Fibroblast of the conjunctiva (primary cell): ENCODE data around the gene APOA1.
"Not testable (repeated sequence)": the region's sequence is repeated elsewhere in the genome, so short reads cannot be mapped to it uniquely, and the experiment has no call there.

ENCODE experiments used
- DNase-seq: peaks from one replicate; pipeline ENCODE4 v3.0.0-alpha.2; 2010; ENCODE audit warnings: low read depth

Gene APOA1

GRCh38 chr11:116813781-116814471 is 23.5 kb downstream of the APOA1 start:
- DNase-seq = no peak

GRCh38 chr11:116813170-116813569 is 24.3 kb downstream of the APOA1 start:
- no peak for DNase-seq

- no peak for DNase-seq
These were observed 25.3 kb downstream of the APOA1 start for GRCh38 chr11:116812109-116812508.

GRCh38 chr11:116811194-116811593 is 26.2 kb downstream of the APOA1 start:
- DNase-seq = no peak

GRCh38 chr11:116808262-116809175 is 28.9 kb downstream of the APOA1 start:
- DNase-seq = no peak

GRCh38 chr11:116807601-116808261 is 29.7 kb downstream of the APOA1 start:
- DNase-seq = no peak

- DNase-seq = no peak
These were observed 33.4 kb downstream of the APOA1 start for GRCh38 chr11:116804001-116804400.

GRCh38 chr11:116801662-116802061 is 35.8 kb downstream of the APOA1 start:
- DNase-seq = not testable (repeated sequence)

GRCh38 chr11:116800610-116801009 is 36.8 kb downstream of the APOA1 start:
- no peak for DNase-seq

- DNase-seq = no peak
These were observed 39.1 kb downstream of the APOA1 start for GRCh38 chr11:116798368-116798767.

- DNase-seq = no peak
These were observed 39.6 kb downstream of the APOA1 start for GRCh38 chr11:116797816-116798215.

- no peak for DNase-seq
These were observed 40.9 kb downstream of the APOA1 start for GRCh38 chr11:116796548-116796947.

GRCh38 chr11:116794851-116795250 is 42.6 kb downstream of the APOA1 start:
- no peak for DNase-seq

- no peak for DNase-seq
These were observed 43.7 kb downstream of the APOA1 start for GRCh38 chr11:116793772-116794097.

GRCh38 chr11:116792869-116793771 is 44.3 kb downstream of the APOA1 start:
- no peak for DNase-seq

GRCh38 chr11:116792144-116792868 is 45.1 kb downstream of the APOA1 start:
- DNase-seq = no peak

- no peak for DNase-seq
These were observed 45.6 kb downstream of the APOA1 start, which contains the start of gene APOA5 for GRCh38 chr11:116791813-116792143. Gene APOA5, minus strand, starts transcription at chr11:116791879. Its CDS starts 19 bp downstream, at chr11:116791860.

GRCh38 chr11:116791002-116791812 is 46.2 kb downstream of the APOA1 start:
- no peak for DNase-seq

GRCh38 chr11:116790167-116791001 is 47.0 kb downstream of the APOA1 start:
- no peak for DNase-seq
